Endodermal cell (in vitro differentiated cells): ENCODE data around the gene BSN. TPM values are rescaled to one million over a fixed set of nuclear protein-coding genes. Genes with fewer than 3 reads are reported as not detected.
A peak's percentile ranks its signal among the peaks of the same experiment; 100 is the strongest.
"Not testable (repeated sequence)": the region's sequence is repeated elsewhere in the genome, so short reads cannot be mapped to it uniquely, and the experiment has no call there.

Source experiments
- DNase-seq: peaks from one replicate; pipeline ENCODE4 v3.0.0-alpha.2; 2017
- H3K27ac ChIP-seq: 2 replicates; pipeline ENCODE4 v1.5.1; 2013; ENCODE audit warnings: mild to moderate bottlenecking, low read depth, low read length, moderate library complexity
- H3K27me3 ChIP-seq: 2 replicates; pipeline ENCODE4 v1.6.1; 2013; ENCODE audit warnings: mild to moderate bottlenecking, low read length, moderate library complexity; ENCODE audit not compliant: insufficient read depth, control insufficient read depth, poor library complexity, severe bottlenecking
- H3K36me3 ChIP-seq: 2 replicates; pipeline ENCODE4 v1.7.0; 2013; ENCODE audit warnings: mild to moderate bottlenecking, low read length, moderate library complexity; ENCODE audit not compliant: control insufficient read depth, insufficient read depth
- H3K4me1 ChIP-seq: one replicate; pipeline ENCODE4 v1.7.0; 2013; ENCODE audit warnings: low read length; ENCODE audit not compliant: control insufficient read depth, insufficient read depth
- H3K4me3 ChIP-seq: 2 replicates; pipeline ENCODE4 v1.5.1; 2013; ENCODE audit warnings: mild to moderate bottlenecking, low read length, moderate library complexity
- H3K9ac ChIP-seq: 2 replicates; pipeline ENCODE4 v1.6.1; 2013; ENCODE audit warnings: mild to moderate bottlenecking, low read length, moderate library complexity; ENCODE audit not compliant: poor library complexity, severe bottlenecking; ENCODE audit errors: extremely low read depth
- H3K9me3 ChIP-seq: 2 replicates; pipeline ENCODE4 v1.6.1; 2013; ENCODE audit warnings: mild to moderate bottlenecking, low read length, moderate library complexity; ENCODE audit not compliant: control insufficient read depth
- H3K27ac Mint-ChIP-seq: 2 replicates; pipeline ENCODE4 v1.8.0; 2020; ENCODE audit warnings: mixed read lengths
- H3K27me3 Mint-ChIP-seq: 2 replicates; pipeline ENCODE4 v1.8.0; 2021; ENCODE audit warnings: mild to moderate bottlenecking, mixed read lengths; ENCODE audit not compliant: insufficient read depth
- H3K36me3 Mint-ChIP-seq: 2 replicates; pipeline ENCODE4 v1.8.0; 2020; ENCODE audit warnings: low read depth, mixed read lengths
- H3K4me1 Mint-ChIP-seq: 2 replicates; pipeline ENCODE4 v1.8.0; 2020; ENCODE audit warnings: mixed read lengths
- H3K4me3 Mint-ChIP-seq: 2 replicates; pipeline ENCODE4 v1.8.0; 2020; ENCODE audit warnings: mild to moderate bottlenecking, moderate library complexity, mixed read lengths
- H3K9me3 Mint-ChIP-seq: 2 replicates; pipeline ENCODE4 v1.8.0; 2020; ENCODE audit warnings: mild to moderate bottlenecking, mixed read lengths
- CTCF ChIP-seq: fragments of 200-600 bp; sonication (generic); conservative IDR thresholded peaks from 2 replicates; pipeline ENCODE4 v1.5.0; 2021; ENCODE audit warnings: antibody characterized with exemption, mild to moderate bottlenecking
- WGBS, 2 experiments: methylation state at CpG; one replicate each; pipeline versions ENCODE4 v1.1.5 to v1.1.7; 2013; ENCODE audit warnings: missing lambda C conversion rate in 2 of 2, mixed read lengths in 1 of 2; ENCODE audit not compliant: insufficient coverage in 1 of 2, insufficient read length in 1 of 2; 5-methylcytosine and 5-hydroxymethylcytosine counted together
- total RNA-seq, 2 donors: library from RNA; stranded (reverse); fragmentation: NEBNext Ultra II Directional in 1 of 2; extraction: Animal tissue kit (Norgen Biotek cat#: 25700) in 1 of 2; gene quantifications; 2 replicates in 1 of 2; 3 replicates in 1 of 2; pipeline ENCODE4 v1.2.1, GENCODE V29; 2021

Gene BSN
- total RNA-seq, 2 donors from 2014 or later = 2.4 to 2.5 TPM

- H3K9me3 Mint-ChIP-seq = no peaks in the 10 kb centered on the region
- no peak overlapping the region for H3K9ac ChIP-seq
These were observed 14.7 kb downstream of the BSN start for GRCh38 chr3:49568965-49569364.

GRCh38 chr3:49570028-49570654 lies 15.9 kb downstream of the BSN start:
- WGBS, 2 experiments = 73 to 78% methylated on average over 4 to 6 of the region's 6 CpGs
- H3K4me3 ChIP-seq = no peak overlapping the region
- no peak for TF ChIP-seq CTCF
- H3K9me3 ChIP-seq = no peaks in the 10 kb centered on the region
- no peaks in the 10 kb centered on the region for H3K27me3 Mint-ChIP-seq
- no peaks in the 10 kb centered on the region for H3K36me3 Mint-ChIP-seq
- H3K9me3 Mint-ChIP-seq = no peaks in the 10 kb centered on the region
- no peaks in the 10 kb centered on the region for H3K27me3 ChIP-seq
- no peak overlapping the region for H3K4me3 Mint-ChIP-seq
- H3K9ac ChIP-seq = no peak overlapping the region
- H3K27ac Mint-ChIP-seq = peak overlapping the region; percentile 55
- no peaks in the 10 kb centered on the region for H3K36me3 ChIP-seq
- peaks cover 7% of the 10 kb centered on the region for H3K4me1 ChIP-seq
- DNase-seq = peak; percentile 53
- H3K4me1 Mint-ChIP-seq = peaks cover 17% of the 10 kb centered on the region
- H3K27ac ChIP-seq = no peak overlapping the region

More at GRCh38 chr3:49568965-49569364, 14.7 kb downstream of the BSN start:
- H3K9me3 ChIP-seq = no peaks in the 10 kb centered on the region
- no peak for TF ChIP-seq CTCF
- no peak overlapping the region for H3K27ac Mint-ChIP-seq
- H3K4me1 ChIP-seq = peaks cover 7% of the 10 kb centered on the region
- H3K27ac ChIP-seq = no peak overlapping the region
- no peak overlapping the region for H3K4me3 ChIP-seq
- no peak overlapping the region for H3K4me3 Mint-ChIP-seq
- H3K36me3 Mint-ChIP-seq = no peaks in the 10 kb centered on the region
- H3K27me3 ChIP-seq = no peaks in the 10 kb centered on the region
- DNase-seq = no peak
- no peaks in the 10 kb centered on the region for H3K36me3 ChIP-seq
- H3K27me3 Mint-ChIP-seq = no peaks in the 10 kb centered on the region
- peaks cover 17% of the 10 kb centered on the region for H3K4me1 Mint-ChIP-seq

- no peak overlapping the region for H3K27ac Mint-ChIP-seq
- Histone ChIP-seq H3K9ac (no peak overlapping the region), H3K36me3 (no peaks in the 10 kb centered on the region), H3K4me3 (no peak overlapping the region), H3K27ac (no peak overlapping the region), H3K4me1 (no peaks in the 10 kb centered on the region), H3K27me3 (no peaks in the 10 kb centered on the region), H3K9me3 (no peaks in the 10 kb centered on the region)
- no peak overlapping the region for H3K4me3 Mint-ChIP-seq
- no peaks in the 10 kb centered on the region for H3K9me3 Mint-ChIP-seq
- no peaks in the 10 kb centered on the region for H3K4me1 Mint-ChIP-seq
- DNase-seq = no peak
- H3K27me3 Mint-ChIP-seq = no peaks in the 10 kb centered on the region
- no peaks in the 10 kb centered on the region for H3K36me3 Mint-ChIP-seq
- no peak for TF ChIP-seq CTCF
These were observed 27.9 kb downstream of the BSN start for GRCh38 chr3:49582177-49582576.

- not testable (repeated sequence) for H3K27ac Mint-ChIP-seq, H3K27me3 ChIP-seq, H3K27ac ChIP-seq, H3K9me3 Mint-ChIP-seq, H3K4me1 Mint-ChIP-seq, H3K4me3 ChIP-seq, H3K36me3 ChIP-seq, H3K4me1 ChIP-seq, H3K27me3 Mint-ChIP-seq, H3K36me3 Mint-ChIP-seq, DNase-seq, H3K9ac ChIP-seq, H3K9me3 ChIP-seq, H3K4me3 Mint-ChIP-seq
- 90 to 96% methylated on average over 15 to 19 of the region's 20 CpGs for WGBS, 2 experiments
These were observed 31.0 kb downstream of the BSN start for GRCh38 chr3:49585261-49585755.
